ENCODE measurements around the gene IL1RAPL1.

Gene IL1RAPL1

DNA sequence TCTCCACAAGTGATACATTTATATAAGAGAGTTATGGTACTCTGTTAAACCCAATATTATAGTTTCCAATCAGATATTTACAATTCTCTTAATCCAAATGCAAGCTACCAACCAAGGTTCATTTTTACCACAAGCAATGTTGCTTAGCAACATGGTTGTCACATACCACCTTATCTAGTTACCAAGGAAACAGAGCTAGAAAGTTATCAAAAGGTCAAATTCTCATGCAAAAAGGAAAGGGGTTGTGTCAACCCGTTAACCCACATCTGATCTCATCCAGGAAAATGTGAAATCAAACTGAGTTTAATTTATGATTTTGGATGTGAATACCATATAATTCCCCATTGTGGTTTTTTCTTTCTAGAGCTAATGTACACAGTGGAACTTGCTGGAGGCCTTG lies 1354.0 kb downstream of the IL1RAPL1 start:
- DNase-seq = no peak

DNA sequence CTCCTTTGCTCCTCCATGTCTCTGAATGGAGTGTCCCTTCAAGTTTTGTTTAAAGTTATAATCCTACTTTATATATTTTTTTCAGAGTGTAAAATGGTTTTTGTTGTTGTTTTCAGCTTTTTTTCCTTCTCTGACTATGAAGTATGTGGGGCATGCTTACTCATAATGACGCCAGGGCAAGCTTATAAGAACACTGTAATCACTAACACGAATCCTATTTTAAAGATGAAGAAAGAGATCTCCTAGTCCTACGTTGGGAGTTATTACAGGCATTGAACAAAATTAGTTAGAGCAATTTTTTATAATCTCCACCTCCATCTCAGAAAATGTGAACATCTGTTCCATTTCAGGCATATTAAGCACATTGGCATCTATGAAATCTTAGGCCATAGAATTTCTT lies 1360.0 kb downstream of the IL1RAPL1 start:
- DNase-seq = no peak

DNA sequence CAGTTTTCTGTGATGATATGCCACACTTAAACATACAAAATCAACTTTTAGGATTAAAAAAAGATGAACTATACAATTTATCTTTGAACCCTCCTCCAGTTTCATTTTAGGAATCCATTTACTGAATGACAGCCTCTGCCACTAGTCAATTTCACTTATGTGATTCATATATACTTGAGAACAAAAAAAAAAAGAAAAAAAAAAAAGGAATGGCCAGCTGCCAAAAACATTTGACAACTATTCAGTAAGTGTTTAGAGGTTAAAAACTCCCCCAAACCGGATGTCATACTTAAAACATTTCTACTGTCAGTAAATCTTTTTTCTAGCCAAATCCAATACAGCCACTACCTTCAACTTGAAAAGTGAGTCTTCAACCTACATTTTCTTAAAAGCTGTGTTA lies 1361.4 kb downstream of the IL1RAPL1 start:
- no peak for DNase-seq

DNA sequence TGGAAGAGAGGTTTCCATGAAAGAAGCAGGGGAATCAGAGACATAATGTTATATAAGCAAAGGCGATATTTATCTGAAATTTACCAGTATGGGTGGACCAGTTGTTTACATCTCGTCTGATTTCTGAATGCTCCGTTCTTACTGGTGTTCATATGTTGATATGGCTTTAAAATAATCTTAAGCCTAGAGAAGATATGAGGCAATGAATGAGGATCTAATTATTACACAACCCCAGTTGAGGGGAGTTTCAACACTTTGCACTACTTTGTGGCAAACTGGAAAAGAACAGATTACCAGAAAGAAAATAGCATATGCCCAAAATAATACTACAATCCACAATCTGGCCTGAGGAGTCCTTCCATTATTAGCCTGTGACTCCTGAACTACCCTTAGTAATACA lies 1364.8 kb downstream of the IL1RAPL1 start:
- no peak for DNase-seq

DNA sequence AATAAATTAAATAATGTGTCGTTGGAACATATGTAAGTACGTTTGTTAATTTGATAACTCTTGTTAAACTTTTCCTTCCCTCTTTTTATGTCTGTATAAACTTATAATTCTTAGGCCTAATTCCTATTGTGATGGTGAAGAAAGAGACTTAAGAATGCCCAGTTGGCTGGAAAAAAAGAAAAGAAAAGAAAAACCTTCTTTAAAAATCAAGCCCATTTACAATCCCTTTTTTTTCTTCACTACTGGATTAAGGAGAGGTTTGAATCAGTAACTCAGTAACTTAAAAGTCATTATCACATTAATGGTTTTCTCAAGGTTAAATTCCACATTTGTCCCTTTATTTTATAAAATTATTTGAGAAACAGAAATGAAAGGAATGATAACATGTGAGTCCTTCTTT lies 1374.8 kb downstream of the IL1RAPL1 start:
- no peak for DNase-seq

DNA sequence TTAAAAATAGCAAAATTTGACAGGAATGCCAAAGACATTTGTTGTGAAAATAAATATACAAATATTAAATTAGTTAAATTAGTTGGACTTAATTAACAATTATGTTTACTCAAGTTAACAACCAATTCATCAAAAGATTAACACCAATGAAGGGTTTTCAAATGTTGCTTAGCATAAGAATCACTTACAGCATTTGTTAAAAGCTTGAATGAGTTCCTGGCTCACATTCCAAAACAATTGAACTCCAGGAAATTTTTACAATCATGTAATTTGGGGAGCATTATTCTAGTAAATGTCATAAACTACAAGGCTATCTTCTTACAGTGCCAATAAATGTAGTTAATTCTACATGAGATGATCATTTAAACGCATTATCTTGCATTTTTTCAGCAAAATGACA lies 1378.4 kb downstream of the IL1RAPL1 start:
- DNase-seq = no peak

DNA sequence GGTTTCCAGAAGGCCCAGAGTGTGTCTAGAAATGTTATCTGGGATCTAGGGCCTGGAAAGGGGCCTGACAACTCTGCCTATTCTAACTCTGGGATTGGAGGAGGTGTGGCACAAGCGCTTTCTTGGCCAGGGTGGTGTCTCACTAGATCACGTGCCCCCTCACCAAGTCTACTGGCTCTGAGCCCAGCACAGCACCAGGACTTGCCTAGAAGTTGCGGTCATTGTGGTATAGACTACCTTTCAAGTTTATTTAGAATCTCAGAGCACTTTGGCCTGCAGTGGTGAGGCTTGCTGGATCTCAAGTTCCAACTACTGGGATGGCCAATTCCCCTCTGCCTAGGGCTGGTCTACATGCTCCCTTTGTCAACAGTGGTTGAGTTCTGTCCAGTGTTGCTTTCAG lies 1404.8 kb downstream of the IL1RAPL1 start:
- no peak for DNase-seq

DNA sequence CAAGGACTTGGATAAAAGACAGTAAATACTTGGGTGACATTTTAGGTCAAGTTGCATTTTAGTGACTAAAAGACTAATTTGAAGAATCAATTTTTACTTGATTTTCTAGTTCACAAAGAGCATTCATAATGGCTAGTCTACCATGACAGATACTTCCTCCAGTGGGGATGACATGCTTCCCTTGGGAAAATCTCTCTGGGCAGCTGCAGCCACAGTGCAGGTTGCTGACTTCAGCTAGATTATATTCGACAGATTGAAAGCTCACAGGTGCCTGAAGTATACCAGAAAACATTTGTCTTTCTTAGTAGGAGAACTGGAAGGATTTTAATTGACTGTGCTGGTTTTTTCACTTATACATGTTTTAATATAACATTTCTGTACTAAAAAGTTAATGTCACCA lies 1418.6 kb downstream of the IL1RAPL1 start:
- DNase-seq = no peak
